GM19452 (cell line): Measurements from ENCODE around the gene TMEM248.
"Not testable (repeated sequence)": the region's sequence is repeated elsewhere in the genome, so short reads cannot be mapped to it uniquely, and the experiment has no call there.

ENCODE experiments used
- ATAC-seq: cut with Tn5 transposase; IDR thresholded peaks from one replicate; pipeline ENCODE4 v1.9.1; 2021; ENCODE audit not compliant: unreplicated experiment

The TMEM248 gene

GRCh38 chr7:66907731-66908130, 13.3 kb upstream of the TMEM248 start:
- ATAC-seq = no peak

GRCh38 chr7:66908598-66908997, 12.4 kb upstream of the TMEM248 start:
- not testable (repeated sequence) for ATAC-seq

GRCh38 chr7:66910789-66911188, 10.2 kb upstream of the TMEM248 start:
- no peak for ATAC-seq

- not testable (repeated sequence) for ATAC-seq
Observed at GRCh38 chr7:66911191-66911590, 9.8 kb upstream of the TMEM248 start.

GRCh38 chr7:66912195-66912594, 8.8 kb upstream of the TMEM248 start:
- ATAC-seq = no peak

GRCh38 chr7:66913118-66914037, 7.6 kb upstream of the TMEM248 start:
- no peak for ATAC-seq

GRCh38 chr7:66917904-66918303, 3.1 kb upstream of the TMEM248 start:
- ATAC-seq = not testable (repeated sequence)

GRCh38 chr7:66919304-66919703, 1.7 kb upstream of the TMEM248 start:
- no peak for ATAC-seq

GRCh38 chr7:66919704-66920103, 1.3 kb upstream of the TMEM248 start:
- no peak for ATAC-seq

GRCh38 chr7:66920256-66920655, 769 bp upstream of the TMEM248 start:
- ATAC-seq = no peak

- ATAC-seq = peak; percentile 4
Observed at GRCh38 chr7:66921396-66921917, 432 bp downstream of the TMEM248 start.

- peak; percentile 36 for ATAC-seq
Observed at GRCh38 chr7:66921918-66922486, 977 bp downstream of the TMEM248 start.

GRCh38 chr7:66925255-66925654, 4.2 kb downstream of the TMEM248 start:
- ATAC-seq = no peak

- no peak for ATAC-seq
Observed at GRCh38 chr7:66927348-66927948, 6.4 kb downstream of the TMEM248 start.

- no peak for ATAC-seq
Observed at GRCh38 chr7:66928388-66928787, 7.4 kb downstream of the TMEM248 start.

GRCh38 chr7:66929165-66929564, 8.1 kb downstream of the TMEM248 start:
- no peak for ATAC-seq

GRCh38 chr7:66929935-66930334, 8.9 kb downstream of the TMEM248 start:
- no peak for ATAC-seq

GRCh38 chr7:66930341-66930740, 9.3 kb downstream of the TMEM248 start:
- ATAC-seq = no peak

GRCh38 chr7:66933469-66933868, 12.4 kb downstream of the TMEM248 start:
- no peak for ATAC-seq

GRCh38 chr7:66937940-66938339, 16.9 kb downstream of the TMEM248 start:
- no peak for ATAC-seq

- no peak for ATAC-seq
Observed at GRCh38 chr7:66939325-66939724, 18.3 kb downstream of the TMEM248 start.

- ATAC-seq = no peak
Observed at GRCh38 chr7:66946545-66946944, 25.5 kb downstream of the TMEM248 start.
